Dedifferentiated amniotic fluid mesenchymal stem cell (primary cell): ENCODE results near the gene HACE1.
A peak's percentile ranks its signal among the peaks of the same experiment; 100 is the strongest.
"Not testable (repeated sequence)": the region's sequence is repeated elsewhere in the genome, so short reads cannot be mapped to it uniquely, and the experiment has no call there.

Source experiments
- DNase-seq: peaks from one replicate; pipeline ENCODE4 v3.0.0-alpha.2; 2016; ENCODE audit errors: extremely low spot score

The HACE1 gene

GRCh38 chr6:104737567-104737966 lies 122.2 kb downstream of the HACE1 start:
- not testable (repeated sequence) for DNase-seq

DNA sequence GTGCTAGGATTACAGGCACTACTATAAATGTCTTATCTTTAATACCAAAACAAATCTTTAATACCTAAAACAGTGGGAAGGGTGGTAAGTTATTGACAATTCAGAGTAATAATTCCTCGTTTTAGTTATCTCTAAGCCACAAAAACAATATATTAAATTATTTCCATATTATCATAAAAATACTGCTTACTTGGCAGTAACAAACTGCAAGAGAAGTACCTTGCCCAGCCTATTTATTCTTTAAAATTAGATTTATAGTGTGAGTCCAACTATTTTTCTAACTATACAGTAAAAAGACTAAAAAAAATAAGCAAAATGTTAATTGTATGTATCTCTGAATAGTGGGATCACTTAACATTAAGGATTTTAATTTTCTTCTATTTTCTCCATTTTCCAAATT lies 123.2 kb downstream of the HACE1 start:
- no peak for DNase-seq

- DNase-seq: no peak
Measured at GRCh38 chr6:104730450-104730849, 129.3 kb downstream of the HACE1 start.

DNA sequence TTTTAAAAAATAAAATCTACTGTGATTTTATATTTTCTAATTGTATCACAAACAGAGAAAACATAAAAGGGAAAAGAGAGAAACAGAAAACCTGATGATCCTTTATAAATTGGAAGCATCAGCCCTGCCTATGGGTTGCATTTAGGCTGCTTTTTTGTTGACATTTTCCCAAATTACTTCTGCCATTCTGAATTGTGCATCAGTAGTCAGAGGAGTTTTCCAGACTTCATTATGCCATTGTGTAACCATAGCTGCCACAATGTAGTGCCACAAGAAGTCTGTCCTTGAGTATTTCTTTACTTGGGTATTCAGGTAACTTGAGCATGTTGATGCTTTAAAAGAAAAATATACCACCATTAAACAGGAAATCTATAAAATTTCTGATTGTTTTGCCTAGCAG lies 130.3 kb downstream of the HACE1 start:
- DNase-seq: no peak

- no peak for DNase-seq
Measured at GRCh38 chr6:104728448-104728847, 131.3 kb downstream of the HACE1 start.

DNA sequence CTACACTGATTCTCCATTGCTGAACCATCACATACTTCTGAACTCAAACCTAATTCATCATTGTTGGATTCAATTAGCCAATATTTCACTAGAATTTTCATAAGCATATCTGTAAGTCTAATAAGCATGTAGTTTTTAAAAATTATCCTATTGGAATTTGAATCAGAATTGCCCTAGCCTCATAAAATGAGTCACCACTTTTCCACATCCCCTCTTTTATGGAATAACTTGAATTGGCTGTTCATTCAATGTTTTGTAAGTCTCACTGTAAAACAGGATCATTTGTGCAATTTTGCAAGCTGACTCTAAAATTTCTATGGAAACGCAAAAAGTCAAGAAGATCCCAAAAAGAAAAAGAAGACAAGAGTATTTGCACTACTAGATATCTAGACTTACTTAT lies 141.0 kb downstream of the HACE1 start:
- no peak for DNase-seq

DNA sequence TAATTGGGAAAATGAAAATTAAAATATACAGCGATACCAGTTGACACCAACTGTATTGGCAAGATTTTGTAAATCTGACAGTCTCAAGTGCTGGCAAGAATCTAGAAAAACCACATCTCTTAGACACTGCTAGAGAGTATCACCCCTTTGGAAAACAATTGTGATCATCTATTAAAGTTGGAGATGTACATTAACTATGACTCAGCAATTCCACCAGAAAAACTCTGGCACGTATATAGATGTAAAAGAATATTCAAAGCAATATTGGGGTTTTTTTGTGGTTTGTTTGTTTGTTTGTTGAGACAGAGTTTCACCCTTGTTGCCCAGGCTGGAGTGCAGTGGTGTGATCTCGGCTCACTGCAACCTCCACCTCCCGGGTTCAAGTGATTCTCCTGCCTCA lies 142.9 kb downstream of the HACE1 start:
- no peak for DNase-seq

GRCh38 chr6:104714796-104715195 lies 144.9 kb downstream of the HACE1 start:
- no peak for DNase-seq

DNA sequence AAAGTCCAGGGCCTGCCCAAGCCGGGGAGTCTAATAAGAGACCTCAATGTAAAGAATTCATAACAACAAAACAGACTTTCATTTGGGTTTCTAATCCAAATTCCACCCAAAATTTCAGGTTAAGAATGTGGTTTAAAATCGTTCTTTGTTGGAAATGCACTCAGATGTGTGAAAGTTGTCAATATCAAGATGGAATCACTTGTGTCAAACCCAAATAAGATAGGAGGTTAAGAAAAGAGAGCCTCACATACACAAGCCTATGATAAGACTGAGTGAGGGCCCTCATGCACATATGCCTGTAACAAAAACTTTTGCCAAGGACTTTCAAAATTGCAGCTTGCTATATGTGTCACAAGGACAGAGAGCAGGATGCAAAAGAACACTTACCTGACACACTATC lies 145.7 kb downstream of the HACE1 start:
- no peak for DNase-seq

GRCh38 chr6:104711371-104711770 lies 148.3 kb downstream of the HACE1 start:
- no peak for DNase-seq

- no peak for DNase-seq
Measured at GRCh38 chr6:104710543-104711335, 149.0 kb downstream of the HACE1 start.

DNA sequence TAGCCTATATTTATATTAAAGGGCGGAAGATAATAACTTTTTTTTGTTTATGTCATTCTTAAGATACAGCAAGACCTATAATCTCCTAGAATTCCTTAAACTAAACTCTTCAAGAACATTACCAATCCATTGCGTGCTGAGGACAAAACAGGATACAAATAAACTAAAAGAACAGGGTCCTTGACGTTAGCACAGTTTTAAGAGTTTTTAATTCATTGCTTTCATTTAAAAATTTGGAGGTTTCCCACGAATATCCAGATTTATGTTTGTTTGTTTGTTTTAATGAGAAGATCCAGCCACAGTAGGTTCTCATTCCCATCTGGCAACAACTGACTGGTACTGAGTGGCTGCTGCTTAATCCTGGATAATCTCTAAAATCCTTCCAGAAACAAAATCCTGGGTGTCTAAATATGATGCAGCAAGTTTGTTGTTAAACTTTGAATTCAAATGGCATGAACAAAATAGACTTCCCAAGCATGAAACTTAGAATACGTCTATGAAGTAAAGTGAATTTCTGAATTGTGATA lies 153.7 kb downstream of the HACE1 start:
- DNase-seq: no peak

- DNase-seq: no peak
Measured at GRCh38 chr6:104705095-104705707, 154.5 kb downstream of the HACE1 start.

GRCh38 chr6:104704191-104704590 lies 155.5 kb downstream of the HACE1 start:
- no peak for DNase-seq

- no peak for DNase-seq
Measured at GRCh38 chr6:104702126-104702841, 157.4 kb downstream of the HACE1 start.

- no peak for DNase-seq
Measured at GRCh38 chr6:104700371-104701185, 159.1 kb downstream of the HACE1 start.

GRCh38 chr6:104699593-104700329 lies 160.0 kb downstream of the HACE1 start:
- DNase-seq: no peak

GRCh38 chr6:104698979-104699378 lies 160.7 kb downstream of the HACE1 start:
- no peak for DNase-seq

- no peak for DNase-seq
Measured at GRCh38 chr6:104692008-104692407, 167.7 kb downstream of the HACE1 start.

GRCh38 chr6:104689551-104690205 lies 170.0 kb downstream of the HACE1 start:
- DNase-seq: peak; percentile 26
